Right lobe of liver (tissue), 4 donors: ENCODE data around the gene SGCG.

Source experiments
- CTCF ChIP-seq, 4 donors: fragments of 200-600 bp in 3 of 4; fragments of 450-650 bp in 1 of 4; IDR thresholded peaks; one replicate each; pipeline versions ENCODE4 v1.5.1 to v1.8.0; 2016 to 2022; ENCODE audit warnings: antibody characterized with exemption in 4 of 4, mild to moderate bottlenecking in 2 of 4
- POLR2A ChIP-seq: fragments of 450-650 bp; IDR thresholded peaks from one replicate; pipeline ENCODE4 v1.6.1; 2017; ENCODE audit warnings: antibody characterized with exemption, mild to moderate bottlenecking
- donor health status: DM: no; HTN: no; CAD: no.
- donor health status: DM: no; HTN: no; CAD: no.
- donor health status: DM: no; HTN: yes; CAD: no.

- TF ChIP-seq POLR2A (no peak), CTCF (IDR thresholded peaks at IDR 0.05) (no peak)
Measured at GRCh38 chr13:23157781-23158180, 23.0 kb upstream of the SGCG start.
